Tibial nerve (tissue), 4 donors: Measurements from ENCODE around the gene JAZF1. TPM values are rescaled to one million over a fixed set of nuclear protein-coding genes. Genes with fewer than 3 reads are reported as not detected.

Experiments
- DNase-seq, 2 donors: peaks; one replicate each; pipeline ENCODE4 v3.0.0-alpha.2; 2019; ENCODE audit warnings: low spot score in 2 of 2
- H3K27ac ChIP-seq, 4 donors: fragments of 200-600 bp; sonication (generic) in 3 of 4; one replicate each; pipeline ENCODE4 v1.5.1; 2017 to 2019; ENCODE audit warnings: mild to moderate bottlenecking in 1 of 4
- H3K27me3 ChIP-seq, 2 donors: fragments of 200-600 bp; sonication (generic) in 1 of 2; one replicate each; pipeline versions ENCODE4 v1.5.1 to v1.6.0; 2017 to 2019
- H3K36me3 ChIP-seq, 3 donors: fragments of 200-600 bp; sonication (generic); one replicate each; pipeline ENCODE4 v1.5.1; 2018 to 2019
- H3K4me1 ChIP-seq, 4 donors: fragments of 200-600 bp; sonication (generic) in 3 of 4; one replicate each; pipeline ENCODE4 v1.5.1; 2017 to 2019
- H3K4me3 ChIP-seq, 4 donors: fragments of 200-600 bp; sonication (generic) in 3 of 4; one replicate each; pipeline ENCODE4 v1.5.1; 2017 to 2019; ENCODE audit warnings: mild to moderate bottlenecking in 1 of 4, moderate library complexity in 1 of 4
- H3K9me3 ChIP-seq, 4 donors: fragments of 200-600 bp; sonication (generic) in 3 of 4; one replicate each; pipeline ENCODE4 v1.5.1; 2017 to 2019
- EP300 ChIP-seq, 2 donors: sonication (generic); formaldehyde crosslinking; IDR thresholded peaks; one replicate each; pipeline ENCODE4 v1.6.1; 2017; ENCODE audit warnings: antibody characterized with exemption in 2 of 2, mild to moderate bottlenecking in 1 of 2
- POLR2A ChIP-seq, 2 donors: fragments of 450-650 bp; IDR thresholded peaks; one replicate each; pipeline ENCODE4 v1.6.1; 2017; ENCODE audit warnings: antibody characterized with exemption in 2 of 2, mild to moderate bottlenecking in 2 of 2, moderate library complexity in 2 of 2
- WGBS, 2 donors: methylation state at CpG; one replicate each; pipeline ENCODE4 v1.1.5; 2018; 5-methylcytosine and 5-hydroxymethylcytosine counted together
- total RNA-seq, 4 donors: library from RNA; depleted of rRNA; stranded (reverse); fragments of >200 nt; gene quantifications; one replicate each; pipeline ENCODE4 v1.1.0, GENCODE V29; 2016
- TF ChIP-seq, protein P1 (sequence below), 5 experiments: fragments of 200-600 bp in 3 of 5; fragments of 450-650 bp in 2 of 5; sonication (generic) in 3 of 5; IDR thresholded peaks; one replicate each; pipeline ENCODE4 v1.5.1; 2016 to 2019; ENCODE audit warnings: antibody characterized with exemption in 5 of 5, mild to moderate bottlenecking in 3 of 5, moderate library complexity in 2 of 5

JAZF1 gene
- total RNA-seq, 4 donors from 2014 or later, result 6.9 to 17.5 (median 10.7) TPM

DNA sequence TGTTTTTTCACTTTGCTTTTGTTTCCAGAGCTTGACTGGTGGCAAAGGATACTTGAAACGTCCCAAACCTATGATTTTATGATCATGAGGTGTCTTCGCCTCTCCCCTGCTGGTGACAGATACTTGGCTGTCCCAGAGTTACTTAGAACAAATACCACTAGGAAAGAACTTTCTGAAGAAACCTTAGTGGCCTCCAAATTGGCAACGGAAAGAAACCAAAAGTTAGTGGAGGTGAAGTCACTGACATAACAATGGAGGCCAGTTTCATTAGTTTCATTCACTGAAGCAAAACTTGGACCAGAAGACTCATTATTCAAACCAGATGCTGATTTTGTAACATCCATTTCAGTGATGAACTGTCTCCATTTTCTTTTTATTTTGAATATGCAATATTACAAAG lies 68.6 kb downstream of the JAZF1 start:
- Histone ChIP-seq H3K27me3 (no peaks in the 10 kb centered on the region), H3K36me3 (no peaks in the 10 kb centered on the region), H3K4me1 (peaks cover 0 to 18% (median 0%) of the 10 kb centered on the region in 4 donors), H3K4me3 (no peak overlapping the region), H3K27ac (peak overlapping the region in 1 of 4 donors; percentile 74), H3K9me3 (no peaks in the 10 kb centered on the region)
- DNase-seq, result no peak
- TF ChIP-seq EP300 (IDR thresholded peaks at IDR 0.05) (peak in 1 of 2 donors; percentile 39), POLR2A (IDR thresholded peaks at IDR 0.05) (no peak)
- 67 to 73% methylated on average over 3 of the region's 3 CpGs for WGBS, 2 donors

DNA sequence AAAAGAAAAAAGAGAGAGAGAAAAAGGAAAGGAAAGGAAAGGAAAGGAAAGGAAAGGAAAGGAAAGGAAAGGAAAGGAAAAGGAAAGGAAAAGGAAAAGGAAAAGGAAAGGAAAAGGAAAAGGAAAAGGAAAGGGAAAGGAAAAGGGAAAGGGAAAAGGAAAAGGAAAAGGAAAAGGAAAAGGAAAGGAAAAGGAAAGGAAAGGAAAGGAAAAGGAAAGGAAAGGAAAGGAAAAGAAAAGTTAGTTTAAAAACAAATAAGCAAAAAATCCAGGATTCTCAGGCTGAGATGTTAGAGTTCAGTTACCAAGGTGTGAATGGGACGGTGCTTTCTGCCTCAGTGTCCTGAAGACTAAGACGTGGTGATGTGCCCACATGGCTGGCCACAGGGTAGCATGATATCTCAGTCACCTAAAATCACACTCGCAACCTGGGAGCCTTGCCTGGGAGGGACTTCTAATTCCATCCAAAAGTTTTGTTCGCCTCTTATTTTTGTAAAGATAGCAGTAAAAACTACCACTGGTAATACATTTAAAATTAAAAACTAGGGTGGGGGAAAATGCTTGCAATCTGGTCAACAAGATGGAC lies 70.1 kb downstream of the JAZF1 start:
- Histone ChIP-seq H3K27ac (no peak overlapping the region), H3K4me3 (no peak overlapping the region), H3K9me3 (no peaks in the 10 kb centered on the region), H3K36me3 (no peaks in the 10 kb centered on the region), H3K4me1 (peaks cover 0 to 18% (median 0%) of the 10 kb centered on the region in 4 donors), H3K27me3 (no peaks in the 10 kb centered on the region)
- WGBS, 2 donors, result 96 to 97% methylated on average over 4 of the region's 4 CpGs
- DNase-seq, result no peak
- no peak for TF ChIP-seq EP300 (IDR thresholded peaks at IDR 0.05)
- TF ChIP-seq, protein P1, sequence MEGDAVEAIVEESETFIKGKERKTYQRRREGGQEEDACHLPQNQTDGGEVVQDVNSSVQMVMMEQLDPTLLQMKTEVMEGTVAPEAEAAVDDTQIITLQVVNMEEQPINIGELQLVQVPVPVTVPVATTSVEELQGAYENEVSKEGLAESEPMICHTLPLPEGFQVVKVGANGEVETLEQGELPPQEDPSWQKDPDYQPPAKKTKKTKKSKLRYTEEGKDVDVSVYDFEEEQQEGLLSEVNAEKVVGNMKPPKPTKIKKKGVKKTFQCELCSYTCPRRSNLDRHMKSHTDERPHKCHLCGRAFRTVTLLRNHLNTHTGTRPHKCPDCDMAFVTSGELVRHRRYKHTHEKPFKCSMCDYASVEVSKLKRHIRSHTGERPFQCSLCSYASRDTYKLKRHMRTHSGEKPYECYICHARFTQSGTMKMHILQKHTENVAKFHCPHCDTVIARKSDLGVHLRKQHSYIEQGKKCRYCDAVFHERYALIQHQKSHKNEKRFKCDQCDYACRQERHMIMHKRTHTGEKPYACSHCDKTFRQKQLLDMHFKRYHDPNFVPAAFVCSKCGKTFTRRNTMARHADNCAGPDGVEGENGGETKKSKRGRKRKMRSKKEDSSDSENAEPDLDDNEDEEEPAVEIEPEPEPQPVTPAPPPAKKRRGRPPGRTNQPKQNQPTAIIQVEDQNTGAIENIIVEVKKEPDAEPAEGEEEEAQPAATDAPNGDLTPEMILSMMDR (IDR thresholded peaks at IDR 0.05), result no peak
- no peak for TF ChIP-seq POLR2A (IDR thresholded peaks at IDR 0.05)

DNA sequence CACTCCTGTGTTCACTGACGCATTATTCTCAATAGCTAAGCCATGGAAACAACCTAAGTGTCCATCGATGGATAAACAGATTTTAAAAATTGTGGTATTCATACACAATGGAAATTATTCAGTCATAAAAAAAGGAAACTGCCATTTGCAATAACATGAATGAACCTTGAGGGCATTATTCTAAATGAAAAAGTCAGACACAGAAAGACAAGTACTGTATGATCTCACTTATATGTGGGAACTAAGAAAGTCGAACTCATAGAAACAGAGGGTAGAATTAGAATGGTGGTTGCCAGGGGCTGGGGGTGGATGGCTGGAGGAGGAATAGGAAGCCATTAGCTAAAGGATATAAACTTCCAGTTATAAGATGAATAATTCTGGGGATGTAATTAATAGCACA lies 71.8 kb downstream of the JAZF1 start:
- no peaks in the 10 kb centered on the region for H3K9me3 ChIP-seq
- H3K27me3 ChIP-seq, result no peaks in the 10 kb centered on the region
- WGBS, 2 donors, result 67 to 74% methylated on average over 3 of the region's 3 CpGs
- no peaks in the 10 kb centered on the region for H3K36me3 ChIP-seq
- no peak overlapping the region for H3K27ac ChIP-seq
- H3K4me3 ChIP-seq, result no peak overlapping the region
- H3K4me1 ChIP-seq, result peaks cover 0 to 20% (median 0%) of the 10 kb centered on the region in 4 donors
- TF ChIP-seq, protein P1 (IDR thresholded peaks at IDR 0.05), result no peak
- no peak for TF ChIP-seq POLR2A (IDR thresholded peaks at IDR 0.05)
- TF ChIP-seq EP300 (IDR thresholded peaks at IDR 0.05), result no peak
- DNase-seq, result no peak

DNA sequence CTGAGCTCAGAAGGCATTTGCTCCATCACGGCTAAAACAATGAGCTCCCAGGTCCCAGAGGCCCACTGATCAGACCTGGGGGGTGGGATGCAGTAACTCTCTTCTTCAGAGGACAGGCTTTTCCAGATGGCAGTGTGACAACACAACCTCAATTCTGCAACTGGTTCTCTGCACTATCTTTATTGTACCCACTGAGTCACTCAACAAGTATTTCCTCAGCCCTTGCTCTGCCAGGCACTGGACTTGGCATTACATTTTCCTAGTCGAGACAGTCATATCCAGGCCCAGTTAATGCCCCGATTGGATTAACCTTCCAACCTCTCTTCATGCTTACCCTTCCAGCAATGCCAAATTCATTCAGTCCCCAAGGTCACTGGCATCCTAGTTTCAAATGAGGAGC lies 72.6 kb downstream of the JAZF1 start:
- no peak for DNase-seq
- no peaks in the 10 kb centered on the region for H3K27me3 ChIP-seq
- no peak overlapping the region for H3K4me3 ChIP-seq
- H3K36me3 ChIP-seq, result no peaks in the 10 kb centered on the region
- no peak overlapping the region for H3K27ac ChIP-seq
- no peak for TF ChIP-seq EP300 (IDR thresholded peaks at IDR 0.05)
- TF ChIP-seq POLR2A (IDR thresholded peaks at IDR 0.05), result no peak
- TF ChIP-seq, protein P1 (IDR thresholded peaks at IDR 0.05), result no peak
- 69 to 74% methylated on average over 3 of the region's 3 CpGs for WGBS, 2 donors
- peaks cover 0 to 14% (median 0%) of the 10 kb centered on the region in 4 donors for H3K4me1 ChIP-seq
- no peaks in the 10 kb centered on the region for H3K9me3 ChIP-seq

DNA sequence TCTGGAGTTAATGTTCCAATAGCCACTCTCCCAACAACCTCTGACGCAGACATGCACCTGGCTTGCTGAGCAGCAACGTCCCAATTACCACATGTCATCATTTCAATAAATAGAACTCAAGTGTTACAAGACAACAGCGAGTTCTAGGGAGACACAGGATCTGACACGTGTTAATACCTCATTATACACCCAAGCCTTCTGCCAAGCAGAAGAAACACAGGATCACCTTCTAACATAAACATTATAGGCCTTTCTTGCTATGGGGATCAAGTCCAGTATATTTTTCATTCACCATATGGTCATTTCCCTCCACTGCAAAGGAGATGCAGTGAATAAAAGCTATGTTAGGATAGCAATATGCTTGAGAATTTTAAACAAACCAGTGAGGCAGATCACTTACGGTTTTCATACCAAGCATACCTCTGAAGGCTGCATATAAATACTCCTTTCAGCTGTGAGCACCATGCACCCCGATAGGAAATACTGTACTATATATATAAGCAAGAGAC lies 74.2 kb downstream of the JAZF1 start:
- H3K4me3 ChIP-seq, result no peak overlapping the region
- TF ChIP-seq EP300 (IDR thresholded peaks at IDR 0.05) (no peak), POLR2A (IDR thresholded peaks at IDR 0.05) (no peak)
- TF ChIP-seq, protein P1 (IDR thresholded peaks at IDR 0.05), result no peak
- H3K9me3 ChIP-seq, result no peaks in the 10 kb centered on the region
- no peaks in the 10 kb centered on the region for H3K27me3 ChIP-seq
- H3K4me1 ChIP-seq, result peaks cover 0 to 13% (median 0%) of the 10 kb centered on the region in 4 donors
- DNase-seq, result no peak
- no peaks in the 10 kb centered on the region for H3K36me3 ChIP-seq
- 67 to 79% methylated on average over 6 of the region's 6 CpGs for WGBS, 2 donors
- no peak overlapping the region for H3K27ac ChIP-seq
